GM20000 (cell line): ENCODE measurements around the gene EHF.

Experiments
- DNase-seq: peaks from one replicate; pipeline ENCODE4 v3.0.0; 2012; ENCODE audit warnings: low spot score
- TF ChIP-seq, protein P1 (sequence below): IDR thresholded peaks from 2 replicates; pipeline ENCODE4 v1.5.1; 2012; ENCODE audit warnings: mild to moderate bottlenecking, control low read depth; ENCODE audit errors: extremely low read depth, missing control alignments

Gene EHF

DNA sequence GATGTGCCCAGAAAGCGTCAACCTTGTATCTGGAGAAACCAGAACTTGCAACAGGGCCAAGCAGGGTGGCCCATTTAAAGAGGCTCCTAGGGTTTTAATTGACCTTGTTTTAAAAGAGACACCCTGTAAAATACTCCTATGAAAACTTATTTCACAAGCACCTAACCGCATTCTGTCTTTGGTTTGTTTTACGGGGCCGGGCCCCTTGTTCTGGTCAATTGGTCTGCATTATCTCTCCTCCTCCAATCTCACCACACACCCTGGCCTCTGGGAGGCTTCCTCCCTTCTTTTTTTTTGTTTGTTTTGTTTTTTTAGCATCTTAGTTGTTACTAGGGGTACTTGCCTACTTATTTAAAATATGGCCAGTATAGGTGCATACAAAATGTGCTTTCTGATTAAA is 4.7 kb downstream of the EHF start:
- TF ChIP-seq, protein P1, sequence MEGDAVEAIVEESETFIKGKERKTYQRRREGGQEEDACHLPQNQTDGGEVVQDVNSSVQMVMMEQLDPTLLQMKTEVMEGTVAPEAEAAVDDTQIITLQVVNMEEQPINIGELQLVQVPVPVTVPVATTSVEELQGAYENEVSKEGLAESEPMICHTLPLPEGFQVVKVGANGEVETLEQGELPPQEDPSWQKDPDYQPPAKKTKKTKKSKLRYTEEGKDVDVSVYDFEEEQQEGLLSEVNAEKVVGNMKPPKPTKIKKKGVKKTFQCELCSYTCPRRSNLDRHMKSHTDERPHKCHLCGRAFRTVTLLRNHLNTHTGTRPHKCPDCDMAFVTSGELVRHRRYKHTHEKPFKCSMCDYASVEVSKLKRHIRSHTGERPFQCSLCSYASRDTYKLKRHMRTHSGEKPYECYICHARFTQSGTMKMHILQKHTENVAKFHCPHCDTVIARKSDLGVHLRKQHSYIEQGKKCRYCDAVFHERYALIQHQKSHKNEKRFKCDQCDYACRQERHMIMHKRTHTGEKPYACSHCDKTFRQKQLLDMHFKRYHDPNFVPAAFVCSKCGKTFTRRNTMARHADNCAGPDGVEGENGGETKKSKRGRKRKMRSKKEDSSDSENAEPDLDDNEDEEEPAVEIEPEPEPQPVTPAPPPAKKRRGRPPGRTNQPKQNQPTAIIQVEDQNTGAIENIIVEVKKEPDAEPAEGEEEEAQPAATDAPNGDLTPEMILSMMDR, result no peak
- no peak for DNase-seq

DNA sequence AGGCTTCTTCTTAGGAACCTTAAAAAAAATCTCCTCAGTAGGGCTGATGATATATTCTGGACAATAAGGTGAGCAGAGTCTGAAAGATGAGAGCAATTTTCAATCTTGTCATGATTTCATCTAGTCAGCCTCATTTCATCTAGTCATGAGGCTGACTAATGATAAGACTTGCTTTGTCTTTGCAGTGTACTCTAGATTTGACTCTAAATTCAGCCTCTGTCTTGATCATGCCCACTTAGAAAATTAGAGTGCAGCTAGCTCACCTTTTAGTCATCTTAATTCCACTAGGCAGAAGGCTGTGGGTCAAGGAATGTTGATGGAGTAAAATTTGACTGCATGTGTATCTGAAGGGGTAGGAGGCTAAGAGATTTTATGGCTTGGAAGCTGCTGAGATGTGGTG is 5.5 kb downstream of the EHF start:
- DNase-seq, result no peak
- TF ChIP-seq, protein P1, result no peak

GRCh38 chr11:34627197-34627596 is 6.3 kb downstream of the EHF start:
- no peak for DNase-seq
- TF ChIP-seq, protein P1, result no peak

GRCh38 chr11:34629711-34630110 is 8.8 kb downstream of the EHF start:
- DNase-seq, result no peak
- TF ChIP-seq, protein P1, result no peak

DNA sequence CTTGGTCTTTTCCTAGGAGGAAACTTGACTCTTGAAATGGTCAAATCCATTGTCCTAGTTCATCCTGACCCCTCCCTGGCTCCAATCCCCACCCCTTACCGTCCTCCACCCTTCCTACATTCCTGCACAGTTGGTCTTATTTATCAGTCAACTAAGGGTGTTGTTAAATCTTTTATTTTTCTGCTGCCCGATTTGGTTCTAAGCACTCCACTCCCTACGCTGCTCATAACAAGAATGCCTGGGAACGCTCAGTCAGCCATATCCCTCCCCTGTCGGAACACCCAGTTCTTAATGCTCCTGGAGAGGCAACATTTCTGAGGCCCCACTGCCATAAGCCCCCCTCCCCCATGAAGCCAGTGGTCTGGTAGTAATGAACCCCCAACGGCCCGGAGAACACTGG is 9.7 kb downstream of the EHF start:
- DNase-seq, result no peak
- TF ChIP-seq, protein P1, result no peak

DNA sequence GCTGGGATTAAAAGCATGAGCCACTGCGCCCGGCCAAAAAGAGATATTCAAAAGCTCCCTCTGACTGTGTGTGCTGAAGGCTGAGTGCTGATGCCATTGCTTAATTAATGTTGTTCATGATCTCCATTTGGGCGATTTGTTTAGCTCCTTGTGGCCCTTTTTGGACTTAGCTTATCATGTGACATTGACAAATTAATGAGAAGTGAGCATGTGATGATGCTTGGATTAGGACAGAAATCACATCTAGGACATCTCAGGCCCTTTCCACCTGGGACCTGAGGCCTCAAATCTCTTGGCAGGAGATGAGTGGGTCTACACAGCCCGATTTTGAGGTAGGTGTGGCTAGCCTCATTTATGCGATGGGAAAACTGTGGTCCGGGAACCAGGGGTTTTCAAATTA is 10.4 kb downstream of the EHF start:
- DNase-seq, result no peak
- TF ChIP-seq, protein P1, result no peak

GRCh38 chr11:34631737-34632104 is 10.8 kb downstream of the EHF start:
- TF ChIP-seq, protein P1, result no peak
- no peak for DNase-seq
